Neural cell (in vitro differentiated cells): Measurements from ENCODE around the gene OR6K2.

Experiments used
- EZH2 ChIP-seq: fragments of 200-600, 300-800 bp; shearing (Covaris generic), sonication (generic); IDR thresholded peaks from 2 replicates; pipeline ENCODE4 v1.6.1; 2014; ENCODE audit warnings: antibody characterized with exemption, low read length, borderline replicate concordance, mild to moderate bottlenecking; ENCODE audit not compliant: insufficient read depth, poor library complexity, severe bottlenecking
- MXI1 ChIP-seq: fragments of 450-650 bp; conservative IDR thresholded peaks from 2 replicates; pipeline ENCODE4 v1.6.1; 2014; ENCODE audit warnings: antibody characterized with exemption, mild to moderate bottlenecking; ENCODE audit not compliant: poor library complexity, severe bottlenecking
- POLR2AphosphoS5 ChIP-seq: IDR thresholded peaks from 2 replicates; pipeline ENCODE4 v1.6.1; 2012
- RAD21 ChIP-seq: fragments of 450-650 bp; conservative IDR thresholded peaks from 2 replicates; pipeline ENCODE4 v1.6.1; 2014; ENCODE audit warnings: antibody characterized with exemption, mild to moderate bottlenecking, moderate library complexity
- TF ChIP-seq, protein P1 (sequence below): fragments of 450-650 bp; IDR thresholded peaks from 2 replicates; pipeline ENCODE4 v1.5.1; 2014; ENCODE audit warnings: antibody characterized with exemption, mild to moderate bottlenecking, moderate library complexity; ENCODE audit not compliant: poor library complexity, severe bottlenecking
- TF ChIP-seq, protein P2 (sequence below): IDR thresholded peaks from 2 replicates; pipeline ENCODE4 v1.6.1; 2012; ENCODE audit warnings: borderline replicate concordance

DNA sequence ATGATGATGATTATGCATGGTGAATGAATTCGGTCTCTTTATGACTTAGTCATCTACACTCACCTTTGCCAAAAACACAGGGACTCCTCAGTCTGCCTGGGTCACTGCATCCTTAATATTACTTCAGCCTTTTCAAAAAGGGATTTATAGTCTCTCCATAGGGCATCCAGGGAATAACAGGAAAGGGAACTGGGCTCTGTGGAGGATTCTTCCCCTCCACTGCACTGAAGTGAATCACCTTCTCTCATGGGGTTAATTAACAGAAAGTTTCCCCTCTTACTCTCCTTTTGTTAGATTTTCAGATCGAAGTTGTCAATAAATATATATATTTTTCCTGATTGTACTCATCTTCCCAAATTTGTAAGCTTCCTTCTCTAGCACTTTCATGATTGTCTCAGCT is 20.2 kb upstream of the OR6K2 start, which contains the start of gene OR6K3:
- TF ChIP-seq, protein P1, sequence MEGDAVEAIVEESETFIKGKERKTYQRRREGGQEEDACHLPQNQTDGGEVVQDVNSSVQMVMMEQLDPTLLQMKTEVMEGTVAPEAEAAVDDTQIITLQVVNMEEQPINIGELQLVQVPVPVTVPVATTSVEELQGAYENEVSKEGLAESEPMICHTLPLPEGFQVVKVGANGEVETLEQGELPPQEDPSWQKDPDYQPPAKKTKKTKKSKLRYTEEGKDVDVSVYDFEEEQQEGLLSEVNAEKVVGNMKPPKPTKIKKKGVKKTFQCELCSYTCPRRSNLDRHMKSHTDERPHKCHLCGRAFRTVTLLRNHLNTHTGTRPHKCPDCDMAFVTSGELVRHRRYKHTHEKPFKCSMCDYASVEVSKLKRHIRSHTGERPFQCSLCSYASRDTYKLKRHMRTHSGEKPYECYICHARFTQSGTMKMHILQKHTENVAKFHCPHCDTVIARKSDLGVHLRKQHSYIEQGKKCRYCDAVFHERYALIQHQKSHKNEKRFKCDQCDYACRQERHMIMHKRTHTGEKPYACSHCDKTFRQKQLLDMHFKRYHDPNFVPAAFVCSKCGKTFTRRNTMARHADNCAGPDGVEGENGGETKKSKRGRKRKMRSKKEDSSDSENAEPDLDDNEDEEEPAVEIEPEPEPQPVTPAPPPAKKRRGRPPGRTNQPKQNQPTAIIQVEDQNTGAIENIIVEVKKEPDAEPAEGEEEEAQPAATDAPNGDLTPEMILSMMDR, result no peak
- TF ChIP-seq POLR2AphosphoS5 (no peak), EZH2 (no peak), MXI1 (no peak), RAD21 (no peak)
- TF ChIP-seq, protein P2, sequence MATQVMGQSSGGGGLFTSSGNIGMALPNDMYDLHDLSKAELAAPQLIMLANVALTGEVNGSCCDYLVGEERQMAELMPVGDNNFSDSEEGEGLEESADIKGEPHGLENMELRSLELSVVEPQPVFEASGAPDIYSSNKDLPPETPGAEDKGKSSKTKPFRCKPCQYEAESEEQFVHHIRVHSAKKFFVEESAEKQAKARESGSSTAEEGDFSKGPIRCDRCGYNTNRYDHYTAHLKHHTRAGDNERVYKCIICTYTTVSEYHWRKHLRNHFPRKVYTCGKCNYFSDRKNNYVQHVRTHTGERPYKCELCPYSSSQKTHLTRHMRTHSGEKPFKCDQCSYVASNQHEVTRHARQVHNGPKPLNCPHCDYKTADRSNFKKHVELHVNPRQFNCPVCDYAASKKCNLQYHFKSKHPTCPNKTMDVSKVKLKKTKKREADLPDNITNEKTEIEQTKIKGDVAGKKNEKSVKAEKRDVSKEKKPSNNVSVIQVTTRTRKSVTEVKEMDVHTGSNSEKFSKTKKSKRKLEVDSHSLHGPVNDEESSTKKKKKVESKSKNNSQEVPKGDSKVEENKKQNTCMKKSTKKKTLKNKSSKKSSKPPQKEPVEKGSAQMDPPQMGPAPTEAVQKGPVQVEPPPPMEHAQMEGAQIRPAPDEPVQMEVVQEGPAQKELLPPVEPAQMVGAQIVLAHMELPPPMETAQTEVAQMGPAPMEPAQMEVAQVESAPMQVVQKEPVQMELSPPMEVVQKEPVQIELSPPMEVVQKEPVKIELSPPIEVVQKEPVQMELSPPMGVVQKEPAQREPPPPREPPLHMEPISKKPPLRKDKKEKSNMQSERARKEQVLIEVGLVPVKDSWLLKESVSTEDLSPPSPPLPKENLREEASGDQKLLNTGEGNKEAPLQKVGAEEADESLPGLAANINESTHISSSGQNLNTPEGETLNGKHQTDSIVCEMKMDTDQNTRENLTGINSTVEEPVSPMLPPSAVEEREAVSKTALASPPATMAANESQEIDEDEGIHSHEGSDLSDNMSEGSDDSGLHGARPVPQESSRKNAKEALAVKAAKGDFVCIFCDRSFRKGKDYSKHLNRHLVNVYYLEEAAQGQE, result no peak
